IPS DF 6.9 (cell line): Measurements from ENCODE around the gene ZNF385B.
"Not testable (repeated sequence)": the region's sequence is repeated elsewhere in the genome, so short reads cannot be mapped to it uniquely, and the experiment has no call there.

Source experiments
- DNase-seq: peaks from one replicate; pipeline ENCODE4 v3.0.0-alpha.2; 2013; ENCODE audit warnings: low read depth, low spot score
- H3K27ac ChIP-seq: one replicate; pipeline ENCODE4 v1.5.1; 2013; ENCODE audit warnings: low read length, control low read depth
- H3K27me3 ChIP-seq: 2 replicates; pipeline ENCODE4 v1.6.1; 2013; ENCODE audit warnings: mild to moderate bottlenecking, low read length; ENCODE audit not compliant: control insufficient read depth, insufficient read depth
- H3K36me3 ChIP-seq: 2 replicates; pipeline ENCODE4 v1.6.1; 2013; ENCODE audit warnings: low read length; ENCODE audit not compliant: control insufficient read depth, insufficient read depth
- H3K4me1 ChIP-seq: 2 replicates; pipeline ENCODE4 v1.6.1; 2013; ENCODE audit warnings: low read length; ENCODE audit not compliant: control insufficient read depth, insufficient read depth
- H3K4me3 ChIP-seq: 2 replicates; pipeline ENCODE4 v1.5.1; 2013; ENCODE audit warnings: mild to moderate bottlenecking, low read length
- H3K9me3 ChIP-seq: 2 replicates; pipeline ENCODE4 v1.6.1; 2013; ENCODE audit warnings: low read length, inconsistent platforms; ENCODE audit not compliant: control insufficient read depth, insufficient read depth
- WGBS: extraction: QIAGEN DNeasy Blood & Tissue Kit; methylation state at CpG from one replicate; pipeline ENCODE4 v1.1.7; 2013; ENCODE audit warnings: mixed read lengths, missing lambda C conversion rate; ENCODE audit not compliant: insufficient read length, insufficient coverage; 5-methylcytosine and 5-hydroxymethylcytosine counted together

Gene ZNF385B

DNA sequence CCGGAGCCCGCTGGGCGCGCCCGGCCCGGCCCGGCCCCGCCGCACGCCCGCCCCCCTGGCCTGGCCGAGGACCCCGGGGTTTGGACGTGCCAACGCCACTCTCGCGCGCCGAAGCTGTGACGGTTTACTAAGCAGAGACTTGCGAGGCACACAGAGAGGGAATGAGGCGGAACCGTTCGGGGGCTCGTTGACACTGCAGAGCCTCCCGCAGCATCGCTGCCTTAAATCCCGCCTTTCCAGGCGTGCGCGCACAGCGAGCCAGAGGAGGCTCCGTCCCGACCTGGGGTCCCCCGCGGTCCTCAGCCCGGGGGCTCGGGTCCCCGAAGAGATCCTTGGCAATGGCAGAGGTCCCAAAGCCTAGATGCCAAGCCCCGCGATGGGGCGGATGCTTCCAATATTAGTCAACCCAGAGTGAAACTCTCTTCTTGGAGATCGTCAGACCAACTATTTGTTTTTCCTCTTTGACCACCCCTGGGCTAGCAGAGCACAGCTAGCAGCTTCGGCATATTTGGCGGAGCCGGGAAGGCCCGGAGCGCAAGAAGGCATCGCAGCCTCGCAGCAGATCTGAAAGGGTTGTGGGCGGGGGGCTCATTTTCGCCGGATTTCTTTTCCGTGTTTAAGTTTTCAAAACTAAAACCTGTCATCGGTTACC lies at the start of gene ZNF385B:
ZNF385B (minus strand) TSS at position 197 of the 652 bp plus-strand sequence.
- Histone ChIP-seq H3K9me3 (no peaks in the 10 kb centered on the region), H3K27me3 (peaks cover 7% of the 10 kb centered on the region), H3K4me3 (peak within 1 kb of the TSS; percentile 65), H3K36me3 (no peaks in the 10 kb centered on the region), H3K4me1 (no peaks in the 10 kb centered on the region), H3K27ac (no peak within 1 kb of the TSS)
- WGBS: no CpG with 5 or more reads among the region's 55 CpGs
- DNase-seq: peak; percentile 25

DNA sequence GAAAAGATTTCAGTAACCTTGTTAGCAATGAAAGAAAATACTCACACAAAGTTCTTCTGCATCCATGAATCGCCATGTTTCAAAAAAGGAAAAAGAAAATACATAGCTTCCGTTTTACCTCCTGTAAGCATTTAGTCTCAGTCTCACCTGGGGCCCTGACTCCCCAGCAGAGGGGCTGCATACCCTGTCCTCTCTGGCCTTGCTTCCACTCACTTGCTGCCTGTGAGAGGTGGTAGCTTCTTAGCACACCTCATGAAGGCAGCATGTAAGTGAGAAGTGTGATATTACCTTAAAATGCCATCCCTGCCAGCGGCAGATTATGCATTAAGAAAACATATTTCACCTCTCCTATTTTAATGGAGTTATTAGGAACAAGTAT lies 49.3 kb upstream of the ZNF385B start:
- Histone ChIP-seq H3K27ac (no peak overlapping the region), H3K27me3 (no peaks in the 10 kb centered on the region), H3K4me3 (no peak overlapping the region), H3K4me1 (no peaks in the 10 kb centered on the region; the same call in 1 of the 2 replicates), H3K36me3 (no peaks in the 10 kb centered on the region), H3K9me3 (no peaks in the 10 kb centered on the region)
- DNase-seq: no peak
- no CpG with 5 or more reads among the region's 3 CpGs for WGBS

DNA sequence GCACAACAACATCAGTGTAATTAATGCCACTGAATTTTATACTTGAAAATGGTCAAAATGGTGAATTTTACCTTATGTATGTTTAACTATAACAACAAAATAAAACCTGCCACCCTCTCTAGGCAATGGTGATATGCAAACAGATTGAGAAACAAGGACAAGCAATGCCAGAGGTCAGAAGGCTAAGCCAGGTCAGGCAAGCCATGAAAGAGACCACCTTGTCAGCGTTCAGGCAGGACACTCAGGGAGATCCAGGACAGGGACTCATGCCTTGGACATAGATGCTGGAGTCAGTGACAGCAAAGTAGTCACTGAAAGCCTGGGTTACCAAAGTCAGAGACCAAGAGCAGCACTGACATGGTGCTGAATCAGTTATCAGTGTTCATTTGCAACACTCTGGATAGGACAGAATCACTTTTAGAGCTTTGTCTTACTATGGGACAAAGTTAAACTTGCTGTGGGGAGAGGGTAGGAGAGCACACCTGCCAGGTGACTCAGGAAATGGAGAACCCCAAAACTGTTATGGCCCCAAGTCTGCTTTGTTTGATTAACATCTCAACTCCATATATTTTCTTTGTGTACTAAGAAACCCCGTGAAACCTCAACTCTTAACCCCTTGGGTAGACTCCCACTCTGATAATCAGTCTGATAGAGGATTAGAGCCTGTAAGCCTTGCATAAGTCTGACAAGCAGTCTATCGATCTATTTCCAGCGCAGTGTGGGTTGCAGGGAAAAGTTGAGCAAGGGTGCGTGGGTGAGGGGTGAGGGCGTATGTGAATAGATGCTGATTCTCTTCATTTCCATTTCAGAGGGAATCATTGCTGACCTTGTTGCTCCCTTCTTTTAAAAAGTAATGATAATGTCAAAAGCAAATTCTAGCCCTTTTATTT lies 48.7 kb upstream of the ZNF385B start:
- WGBS: no CpG with 5 or more reads among the region's 6 CpGs

DNA sequence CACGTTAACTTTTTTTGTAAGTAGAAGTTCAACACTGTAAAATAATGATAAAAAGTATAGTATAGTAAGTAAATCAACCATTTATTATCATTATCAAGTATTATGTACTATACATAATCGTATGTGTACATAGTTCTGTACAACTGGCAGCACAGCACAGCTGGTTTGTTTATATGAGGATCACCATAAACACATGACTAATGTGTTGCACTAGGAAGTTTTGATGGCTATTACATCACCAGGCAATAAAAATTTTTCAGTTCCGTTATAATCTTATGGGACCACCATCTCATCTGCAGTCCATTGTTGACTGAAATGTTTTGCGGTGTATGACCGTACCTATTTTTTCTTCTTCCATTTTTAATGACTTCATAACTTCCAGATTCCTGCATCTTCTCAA lies 39.2 kb upstream of the ZNF385B start:
- no peaks in the 10 kb centered on the region for H3K4me1 ChIP-seq
- no peak for DNase-seq
- H3K4me3 ChIP-seq: no peak overlapping the region
- no peaks in the 10 kb centered on the region for H3K9me3 ChIP-seq
- no peaks in the 10 kb centered on the region for H3K27me3 ChIP-seq
- no CpG with 5 or more reads among the region's 5 CpGs for WGBS
- H3K36me3 ChIP-seq: no peaks in the 10 kb centered on the region
- H3K27ac ChIP-seq: no peak overlapping the region

More for the DNA sequence above, 48.7 kb upstream of the ZNF385B start:
- no peaks in the 10 kb centered on the region for H3K27me3 ChIP-seq
- H3K27ac ChIP-seq: no peak overlapping the region
- H3K36me3 ChIP-seq: no peaks in the 10 kb centered on the region
- H3K4me1 ChIP-seq: no peaks in the 10 kb centered on the region; the same call in 1 of the 2 replicates
- no peaks in the 10 kb centered on the region for H3K9me3 ChIP-seq
- DNase-seq: no peak
- no peak overlapping the region for H3K4me3 ChIP-seq

DNA sequence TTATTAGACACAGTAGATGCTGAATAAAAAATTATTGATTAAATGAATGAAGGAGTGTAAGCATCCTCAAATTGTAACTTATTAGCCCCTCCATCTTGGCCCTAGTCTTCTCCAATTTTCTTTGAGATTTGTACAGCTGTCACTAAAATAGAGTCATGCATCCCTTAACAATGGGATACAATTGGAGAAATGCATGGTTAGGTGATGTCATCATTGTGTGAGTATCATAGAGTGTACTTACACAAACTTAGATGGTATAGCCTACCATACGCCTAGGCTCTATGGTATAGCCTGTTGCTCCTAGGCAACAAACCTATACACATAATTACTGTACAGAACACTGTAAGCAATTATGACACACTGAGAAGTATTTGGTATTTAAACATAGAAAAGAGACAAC lies 38.3 kb upstream of the ZNF385B start:
- Histone ChIP-seq H3K27me3 (no peaks in the 10 kb centered on the region), H3K4me3 (no peak overlapping the region), H3K36me3 (no peaks in the 10 kb centered on the region), H3K4me1 (no peaks in the 10 kb centered on the region), H3K9me3 (no peaks in the 10 kb centered on the region), H3K27ac (no peak overlapping the region)
- no peak for DNase-seq
- WGBS: no CpG with 5 or more reads among the region's 1 CpG

DNA sequence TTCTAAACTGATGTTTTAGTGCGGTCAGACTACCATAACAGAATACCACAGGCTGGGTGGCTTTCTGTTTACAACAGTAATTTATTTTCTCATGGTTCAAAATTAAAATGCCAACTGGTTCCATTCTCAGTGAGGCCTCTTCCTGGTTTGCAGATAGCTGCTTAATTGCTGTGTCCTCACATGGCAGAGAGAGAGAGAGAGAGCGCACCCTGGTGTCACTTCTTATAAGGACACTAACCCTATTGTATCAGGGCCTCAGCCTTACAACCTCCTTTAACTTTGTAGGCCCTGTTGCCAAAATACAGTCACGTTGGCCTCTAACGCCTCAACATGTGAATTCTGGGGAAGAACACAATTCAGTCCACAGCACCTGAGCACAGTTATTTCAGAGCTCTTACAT lies 37.5 kb upstream of the ZNF385B start:
- Histone ChIP-seq H3K4me3 (no peak overlapping the region), H3K9me3 (no peaks in the 10 kb centered on the region), H3K27me3 (no peaks in the 10 kb centered on the region), H3K27ac (no peak overlapping the region), H3K36me3 (no peaks in the 10 kb centered on the region), H3K4me1 (no peaks in the 10 kb centered on the region)
- DNase-seq: peak; percentile 71
- WGBS: no CpG with 5 or more reads among the region's 4 CpGs

DNA sequence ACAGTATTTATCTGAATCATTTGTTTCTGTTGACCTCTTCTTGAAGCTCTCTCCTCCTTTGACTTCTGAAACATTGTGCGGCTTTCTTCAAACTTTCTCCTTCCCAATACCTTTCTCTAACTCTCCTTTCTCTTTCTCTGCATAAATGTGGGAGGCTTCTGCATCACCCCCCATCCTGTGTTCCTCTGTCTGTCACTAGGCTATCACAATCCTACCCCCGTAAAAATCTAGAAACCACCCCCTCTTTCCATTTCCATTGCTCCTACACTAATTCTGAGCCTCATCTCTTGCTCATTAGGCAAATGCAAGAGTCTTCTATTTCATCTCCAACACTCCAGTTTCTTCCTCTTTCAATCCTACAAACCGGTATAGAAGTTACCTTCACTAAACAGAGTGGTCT lies 32.2 kb upstream of the ZNF385B start:
- Histone ChIP-seq H3K4me3 (no peak overlapping the region), H3K27me3 (no peaks in the 10 kb centered on the region), H3K36me3 (no peaks in the 10 kb centered on the region), H3K9me3 (no peaks in the 10 kb centered on the region), H3K4me1 (no peaks in the 10 kb centered on the region), H3K27ac (no peak overlapping the region)
- WGBS: no CpG with 5 or more reads among the region's 3 CpGs
- no peak for DNase-seq

DNA sequence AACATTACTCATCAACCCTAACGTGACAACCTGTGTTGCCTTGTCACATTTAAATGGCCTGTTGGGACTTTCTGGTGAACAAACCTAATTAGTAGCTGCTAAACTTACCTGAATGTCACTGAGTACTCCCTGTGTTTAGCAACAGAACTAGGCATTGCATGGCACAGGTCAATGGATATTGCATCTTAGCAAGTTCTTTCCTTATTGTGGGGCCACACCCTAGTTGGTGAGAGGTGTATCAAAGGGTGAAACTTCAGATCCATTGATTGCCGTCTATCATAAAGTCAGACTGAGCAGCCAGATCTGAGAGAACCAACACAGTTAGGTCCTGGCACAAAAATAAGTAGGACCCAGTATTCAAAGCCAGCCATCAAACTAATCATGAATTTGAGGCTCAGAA lies 29.8 kb upstream of the ZNF385B start:
- Histone ChIP-seq H3K27ac (no peak overlapping the region), H3K4me1 (no peaks in the 10 kb centered on the region), H3K27me3 (no peaks in the 10 kb centered on the region), H3K36me3 (no peaks in the 10 kb centered on the region), H3K4me3 (no peak overlapping the region), H3K9me3 (no peaks in the 10 kb centered on the region)
- no CpG with 5 or more reads among the region's 2 CpGs for WGBS
- DNase-seq: no peak

DNA sequence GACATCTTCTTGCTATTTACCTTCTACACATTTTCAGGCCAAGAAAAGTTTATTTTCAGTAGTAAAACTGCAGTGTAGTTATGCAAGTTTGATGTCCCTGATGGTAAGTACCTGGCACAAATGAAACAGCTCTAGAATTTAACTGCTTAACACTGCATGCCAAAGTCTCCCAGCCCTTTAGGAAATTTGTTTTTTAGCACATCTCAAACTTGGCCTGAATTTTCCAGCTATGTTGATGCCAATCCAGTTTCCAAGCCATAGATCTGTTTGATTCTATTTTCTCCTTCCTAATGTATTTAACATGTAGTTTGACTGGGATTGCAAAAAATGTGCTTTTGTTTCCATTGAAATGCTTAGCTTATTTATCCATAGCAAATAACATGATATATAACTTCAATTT lies 29.3 kb upstream of the ZNF385B start:
- H3K27ac ChIP-seq: no peak overlapping the region
- no peaks in the 10 kb centered on the region for H3K27me3 ChIP-seq
- H3K9me3 ChIP-seq: no peaks in the 10 kb centered on the region
- H3K4me1 ChIP-seq: no peaks in the 10 kb centered on the region
- no peaks in the 10 kb centered on the region for H3K36me3 ChIP-seq
- H3K4me3 ChIP-seq: no peak overlapping the region
- no peak for DNase-seq

DNA sequence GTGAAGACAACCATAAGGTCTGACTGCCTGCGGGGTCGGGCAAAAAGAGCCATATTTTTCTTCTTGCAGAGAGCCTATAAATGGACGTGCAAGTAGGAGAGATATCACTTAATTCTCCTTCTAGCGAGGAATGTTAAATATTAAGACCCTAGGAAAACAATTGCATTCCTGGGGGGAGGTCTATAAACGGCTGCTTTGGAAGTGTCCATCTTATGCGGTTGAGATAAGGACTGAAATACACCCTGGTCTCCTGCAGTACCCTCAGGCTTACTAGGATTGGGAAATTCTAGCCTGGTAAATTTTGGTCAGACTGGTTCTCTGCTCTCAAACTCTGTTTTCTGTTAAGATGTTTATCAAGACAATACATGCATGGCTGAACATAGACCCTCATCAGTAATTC lies 27.2 kb upstream of the ZNF385B start:
- H3K9me3 ChIP-seq, H3K4me3 ChIP-seq, H3K4me1 ChIP-seq, H3K36me3 ChIP-seq, DNase-seq, H3K27me3 ChIP-seq, H3K27ac ChIP-seq: not testable (repeated sequence)
- WGBS: no CpG with 5 or more reads among the region's 6 CpGs
